NCI-H2196 (cell line): ENCODE data around the gene VSIG8.

ENCODE experiments used
- DNase-seq: peaks from one replicate; lab custom pipeline; 2025; ENCODE audit not compliant: unreplicated experiment; lab: John Stamatoyannopoulos, UW

The VSIG8 gene

GRCh38 chr1:159831412-159832141, 30.9 kb downstream of the VSIG8 start:
- no peak for DNase-seq

- DNase-seq, result no peak
Observed at GRCh38 chr1:159830722-159831121, 31.7 kb downstream of the VSIG8 start.

GRCh38 chr1:159829822-159830465, 32.5 kb downstream of the VSIG8 start:
- no peak for DNase-seq

- DNase-seq, result no peak
Observed at GRCh38 chr1:159829273-159829634, 33.2 kb downstream of the VSIG8 start.

- DNase-seq, result no peak
Observed at GRCh38 chr1:159828581-159829272, 33.7 kb downstream of the VSIG8 start.

DNA sequence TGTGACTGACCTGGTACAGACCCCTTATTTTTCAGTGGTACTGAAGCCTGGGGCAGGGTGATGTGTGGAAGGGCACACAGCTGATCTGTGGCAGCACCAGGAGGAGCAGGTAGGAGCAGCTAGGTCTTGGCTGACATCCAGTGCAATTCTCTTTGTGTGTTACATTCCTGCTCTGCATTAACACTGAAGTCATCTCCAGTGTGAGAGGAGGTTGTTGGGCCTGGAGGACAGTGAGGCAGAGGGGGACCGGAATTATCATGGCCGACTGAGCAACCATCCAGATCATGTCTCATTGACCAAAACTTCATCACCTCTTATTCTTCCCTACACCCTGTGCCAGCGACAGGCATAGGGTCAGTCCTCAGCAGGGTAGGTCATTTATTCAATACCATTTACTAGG, 34.3 kb downstream of the VSIG8 start:
- DNase-seq, result no peak

GRCh38 chr1:159827549-159827948, 34.9 kb downstream of the VSIG8 start:
- no peak for DNase-seq

DNA sequence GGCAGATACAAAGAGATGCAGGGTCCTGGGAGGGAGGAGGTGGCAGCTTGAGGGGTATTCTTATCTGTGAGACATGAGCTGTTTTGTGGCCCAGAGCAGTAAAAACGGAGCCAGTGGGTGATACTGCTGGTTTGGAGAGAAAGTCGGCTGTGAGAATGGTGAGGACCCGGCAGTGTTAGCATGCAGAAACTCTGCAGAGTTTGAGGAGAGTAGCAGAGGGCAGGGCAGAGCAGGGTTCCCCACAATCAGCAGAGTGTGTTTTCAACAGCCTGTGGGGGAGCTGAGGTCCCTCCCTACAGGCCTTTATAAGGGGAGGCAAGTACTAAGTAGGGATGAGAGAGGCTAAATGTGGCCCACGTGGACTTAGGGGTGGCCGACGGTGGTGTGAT, 35.4 kb downstream of the VSIG8 start:
- DNase-seq, result no peak

- no peak for DNase-seq
Observed at GRCh38 chr1:159826441-159827101, 35.9 kb downstream of the VSIG8 start, which contains the start of gene SLAMF8. Gene SLAMF8 (plus strand): TSS chr1:159826873. CDS start chr1:159826899, 26 bp downstream.

DNA sequence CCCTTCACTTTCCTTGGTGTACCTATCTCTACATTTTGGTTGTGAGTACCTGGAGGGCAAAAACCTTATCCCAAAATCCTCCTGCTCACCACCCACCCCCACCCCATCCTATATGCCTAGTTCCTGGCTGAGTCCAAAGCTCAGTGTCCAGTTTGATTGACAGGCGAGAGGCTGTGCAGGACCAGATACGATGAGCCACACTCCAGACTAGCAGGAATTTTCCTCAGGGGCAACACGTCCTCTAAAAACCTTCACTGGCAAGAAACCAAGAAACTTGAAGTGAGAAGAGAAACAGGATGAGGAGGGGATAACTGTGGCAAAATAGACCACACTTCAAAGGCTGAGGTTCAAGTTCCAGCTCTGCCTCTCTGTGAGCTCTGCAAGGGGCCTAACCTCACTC, 36.9 kb downstream of the VSIG8 start:
- DNase-seq, result no peak

- DNase-seq, result no peak
Observed at GRCh38 chr1:159823406-159823805, 39.1 kb downstream of the VSIG8 start.

DNA sequence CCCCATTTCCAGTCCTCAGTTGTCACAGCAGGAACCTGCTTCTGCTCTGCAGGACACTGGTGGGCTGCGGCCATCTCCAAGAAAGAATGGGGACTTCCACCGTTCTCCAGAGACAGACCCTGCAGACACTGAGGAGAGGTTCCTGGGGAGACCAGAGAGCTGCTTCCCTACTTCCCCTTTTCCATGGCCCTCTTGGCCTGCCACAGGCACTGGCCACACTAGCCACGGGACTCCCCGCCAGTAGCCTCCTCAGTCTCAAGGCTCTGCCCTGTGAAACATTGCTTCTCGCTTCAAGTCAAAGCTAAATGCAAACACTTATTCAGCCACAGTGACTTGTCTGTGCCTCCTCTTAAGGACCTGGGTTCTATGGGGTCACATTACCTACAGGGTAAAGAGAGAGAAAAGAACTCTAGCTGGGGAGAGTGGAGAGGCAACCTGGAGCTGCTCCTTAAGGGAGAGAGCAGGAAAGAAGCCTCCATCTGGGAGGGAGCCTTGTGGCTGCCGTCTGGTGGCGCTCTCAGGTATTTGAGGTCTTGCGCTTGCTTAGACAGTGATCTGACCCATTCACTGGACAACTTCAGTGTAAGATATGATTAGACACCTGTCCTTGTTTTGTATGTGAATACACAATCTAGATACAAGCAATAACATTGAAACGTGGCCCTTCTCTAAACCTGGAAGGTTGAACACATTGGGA, 41.1 kb downstream of the VSIG8 start:
- no peak for DNase-seq

GRCh38 chr1:159817276-159818041, 45.0 kb downstream of the VSIG8 start:
- no peak for DNase-seq

- no peak for DNase-seq
Observed at GRCh38 chr1:159815926-159816325, 46.5 kb downstream of the VSIG8 start.

GRCh38 chr1:159804924-159805323, 57.5 kb downstream of the VSIG8 start:
- no peak for DNase-seq
